Stimulated activated effector memory CD8-positive, alpha-beta T cell treated with anti-CD3 and anti-CD28 coated beads, Interleukin-12 subunit alpha, Interleukin-12 subunit beta, amount 100 ng/mL, for 72 hours (primary cell): ENCODE results near the gene MACC1.

Experiments used
- ATAC-seq: fragments of 150-1000 bp; cut with Tn5 transposase; 2 replicates; pipeline ENCODE4 v1.10.0; 2021
- DNase-seq, 2 donors: peaks; one replicate each; pipeline ENCODE4 v3.0.0; 2021 to 2022; ENCODE audit warnings: low spot score in 2 of 2
- H3K27ac Mint-ChIP-seq: one replicate; pipeline ENCODE4 v1.8.0; 2022; ENCODE audit warnings: mild to moderate bottlenecking, mixed read lengths
- H3K36me3 Mint-ChIP-seq: one replicate; pipeline ENCODE4 v1.8.0; 2022; ENCODE audit warnings: mild to moderate bottlenecking, mixed read lengths
- H3K4me1 Mint-ChIP-seq: one replicate; pipeline ENCODE4 v1.8.0; 2022; ENCODE audit warnings: mixed read lengths
- H3K4me3 Mint-ChIP-seq: one replicate; pipeline ENCODE4 v1.8.0; 2022; ENCODE audit warnings: mild to moderate bottlenecking, mixed read lengths
- H3K9me3 Mint-ChIP-seq: one replicate; pipeline ENCODE4 v1.8.0; 2022; ENCODE audit warnings: mixed read lengths

The MACC1 gene

GRCh38 chr7:20217193-20217948 is at the start of gene MACC1:
MACC1 (minus strand) TSS chr7:20217384; CDS start chr7:20161862, 55,522 bp downstream.
- DNase-seq: no peak
- Mint-ChIP-seq H3K9me3 (peaks cover 8% of the 10 kb centered on the region), H3K4me3 (no peak within 1 kb of the TSS), H3K36me3 (no peaks in the 10 kb centered on the region), H3K4me1 (peaks cover 15% of the 10 kb centered on the region), H3K27ac (no peak within 1 kb of the TSS)
- no peak for ATAC-seq

- H3K4me1 Mint-ChIP-seq: no peaks in the 10 kb centered on the region
- H3K36me3 Mint-ChIP-seq: no peaks in the 10 kb centered on the region
- ATAC-seq (no peak), DNase-seq (no peak)
- no peak overlapping the region for H3K27ac Mint-ChIP-seq
- no peaks in the 10 kb centered on the region for H3K9me3 Mint-ChIP-seq
- no peak overlapping the region for H3K4me3 Mint-ChIP-seq
These were observed 47.4 kb upstream of the MACC1 start for GRCh38 chr7:20264623-20265022.

- DNase-seq: no peak
- H3K9me3 Mint-ChIP-seq: no peaks in the 10 kb centered on the region
- no peaks in the 10 kb centered on the region for H3K4me1 Mint-ChIP-seq
- H3K27ac Mint-ChIP-seq: no peak overlapping the region
- H3K4me3 Mint-ChIP-seq: no peak overlapping the region
- no peak for ATAC-seq
- no peaks in the 10 kb centered on the region for H3K36me3 Mint-ChIP-seq
These were observed 43.0 kb upstream of the MACC1 start for GRCh38 chr7:20260223-20260622.

GRCh38 chr7:20257212-20257611 is 40.0 kb upstream of the MACC1 start:
- Mint-ChIP-seq H3K4me3 (no peak overlapping the region), H3K4me1 (no peaks in the 10 kb centered on the region), H3K27ac (no peak overlapping the region), H3K36me3 (no peaks in the 10 kb centered on the region), H3K9me3 (no peaks in the 10 kb centered on the region)
- ATAC-seq: no peak
- DNase-seq: no peak

- peaks cover 7% of the 10 kb centered on the region for H3K9me3 Mint-ChIP-seq
- no peak overlapping the region for H3K4me3 Mint-ChIP-seq
- H3K36me3 Mint-ChIP-seq: no peaks in the 10 kb centered on the region
- no peak for DNase-seq
- ATAC-seq: no peak
- H3K27ac Mint-ChIP-seq: no peak overlapping the region
- no peaks in the 10 kb centered on the region for H3K4me1 Mint-ChIP-seq
These were observed 32.7 kb upstream of the MACC1 start for GRCh38 chr7:20249920-20250319.

GRCh38 chr7:20249376-20249775 is 32.2 kb upstream of the MACC1 start:
- peaks cover 7% of the 10 kb centered on the region for H3K9me3 Mint-ChIP-seq
- ATAC-seq (no peak), DNase-seq (no peak)
- H3K27ac Mint-ChIP-seq: no peak overlapping the region
- no peaks in the 10 kb centered on the region for H3K36me3 Mint-ChIP-seq
- H3K4me3 Mint-ChIP-seq: no peak overlapping the region
- no peaks in the 10 kb centered on the region for H3K4me1 Mint-ChIP-seq

GRCh38 chr7:20246236-20246635 is 29.1 kb upstream of the MACC1 start:
- H3K36me3 Mint-ChIP-seq: no peaks in the 10 kb centered on the region
- no peak overlapping the region for H3K27ac Mint-ChIP-seq
- DNase-seq: no peak
- no peaks in the 10 kb centered on the region for H3K4me1 Mint-ChIP-seq
- H3K4me3 Mint-ChIP-seq: no peak overlapping the region
- H3K9me3 Mint-ChIP-seq: peaks cover 7% of the 10 kb centered on the region
- no peak for ATAC-seq

GRCh38 chr7:20244334-20245120 is 27.3 kb upstream of the MACC1 start:
- Mint-ChIP-seq H3K4me1 (peaks cover 7% of the 10 kb centered on the region), H3K4me3 (no peak overlapping the region), H3K9me3 (peaks cover 7% of the 10 kb centered on the region), H3K27ac (no peak overlapping the region), H3K36me3 (no peaks in the 10 kb centered on the region)
- no peak for ATAC-seq
- DNase-seq: no peak

- no peaks in the 10 kb centered on the region for H3K36me3 Mint-ChIP-seq
- ATAC-seq (no peak), DNase-seq (no peak)
- H3K27ac Mint-ChIP-seq: no peak overlapping the region
- H3K4me1 Mint-ChIP-seq: peaks cover 19% of the 10 kb centered on the region
- H3K4me3 Mint-ChIP-seq: no peak overlapping the region
- peaks cover 6% of the 10 kb centered on the region for H3K9me3 Mint-ChIP-seq
These were observed 24.7 kb upstream of the MACC1 start for GRCh38 chr7:20241911-20242261.

GRCh38 chr7:20241194-20241910 is 24.2 kb upstream of the MACC1 start:
- Mint-ChIP-seq H3K36me3 (no peaks in the 10 kb centered on the region), H3K27ac (no peak overlapping the region), H3K4me3 (no peak overlapping the region), H3K4me1 (peaks cover 23% of the 10 kb centered on the region), H3K9me3 (peaks cover 9% of the 10 kb centered on the region)
- DNase-seq (no peak), ATAC-seq (no peak)

GRCh38 chr7:20240080-20240926 is 23.1 kb upstream of the MACC1 start:
- peaks cover 8% of the 10 kb centered on the region for H3K9me3 Mint-ChIP-seq
- ATAC-seq (peak; percentile 72), DNase-seq (no peak)
- H3K36me3 Mint-ChIP-seq: no peaks in the 10 kb centered on the region
- peak overlapping the region; percentile 67 for H3K27ac Mint-ChIP-seq
- peak overlapping the region; percentile 32 for H3K4me3 Mint-ChIP-seq
- H3K4me1 Mint-ChIP-seq: peaks cover 23% of the 10 kb centered on the region

- peaks cover 23% of the 10 kb centered on the region for H3K4me1 Mint-ChIP-seq
- peaks cover 8% of the 10 kb centered on the region for H3K9me3 Mint-ChIP-seq
- peak overlapping the region; percentile 6 for H3K27ac Mint-ChIP-seq
- H3K4me3 Mint-ChIP-seq: peak overlapping the region; percentile 33
- ATAC-seq (peak; percentile 89), DNase-seq (no peak)
- H3K36me3 Mint-ChIP-seq: no peaks in the 10 kb centered on the region
These were observed 21.7 kb upstream of the MACC1 start for GRCh38 chr7:20238754-20239324.

- peaks cover 8% of the 10 kb centered on the region for H3K9me3 Mint-ChIP-seq
- H3K36me3 Mint-ChIP-seq: no peaks in the 10 kb centered on the region
- peaks cover 23% of the 10 kb centered on the region for H3K4me1 Mint-ChIP-seq
- peak overlapping the region; percentile 6 for H3K27ac Mint-ChIP-seq
- H3K4me3 Mint-ChIP-seq: peak overlapping the region; percentile 33
- ATAC-seq (no peak), DNase-seq (no peak)
These were observed 21.1 kb upstream of the MACC1 start for GRCh38 chr7:20238194-20238753.

- Mint-ChIP-seq H3K4me1 (peaks cover 23% of the 10 kb centered on the region), H3K9me3 (peaks cover 10% of the 10 kb centered on the region), H3K36me3 (no peaks in the 10 kb centered on the region), H3K4me3 (no peak overlapping the region), H3K27ac (no peak overlapping the region)
- no peak for DNase-seq
- ATAC-seq: no peak
These were observed 20.4 kb upstream of the MACC1 start for GRCh38 chr7:20237464-20238193.
